Stomach (tissue), 9 donors: ENCODE results near the gene TAB2. TPM values are rescaled to one million over a fixed set of nuclear protein-coding genes. Genes with fewer than 3 reads are reported as not detected.

Experiments
- DNase-seq, 2 donors: peaks; one replicate each; pipeline versions ENCODE4 v3.0.0 to v3.0.0-alpha.2; 2013 to 2019
- H3K27ac ChIP-seq, 5 donors: fragments of 200-600 bp in 4 of 5; sonication (generic) in 4 of 5; one replicate each; pipeline ENCODE4 v1.5.1; 2013 to 2019; ENCODE audit warnings: mild to moderate bottlenecking in 1 of 5, moderate library complexity in 1 of 5
- H3K27me3 ChIP-seq, 3 donors: fragments of 200-600 bp; sonication (generic); one replicate each; pipeline ENCODE4 v1.5.1; 2017 to 2019; ENCODE audit warnings: mixed run types in 1 of 3
- H3K36me3 ChIP-seq, 4 donors: fragments of 200-600 bp; sonication (generic); 1 replicate in 3 of 4; 2 replicates in 1 of 4; pipeline ENCODE4 v1.5.1; 2016 to 2019
- H3K4me1 ChIP-seq, 4 donors: fragments of 200-600 bp; sonication (generic); one replicate each; pipeline ENCODE4 v1.5.1; 2016 to 2019
- H3K4me3 ChIP-seq, 4 donors: fragments of 200-600 bp; sonication (generic) in 3 of 4; one replicate each; pipeline ENCODE4 v1.5.1; 2016 to 2019; ENCODE audit warnings: mild to moderate bottlenecking in 1 of 4
- H3K9me3 ChIP-seq, 4 donors: fragments of 200-600 bp; sonication (generic); one replicate each; pipeline ENCODE4 v1.5.1; 2016 to 2019
- CTCF ChIP-seq, 7 experiments: fragments of 450-650 bp in 4 of 7; fragments of 200-600 bp in 3 of 7; sonication (generic) in 3 of 7; IDR thresholded peaks; one replicate each; pipeline ENCODE4 v1.5.1; 2016 to 2019; ENCODE audit warnings: antibody characterized with exemption in 7 of 7, control low read depth in 2 of 7, mild to moderate bottlenecking in 1 of 7
- EP300 ChIP-seq: sonication (generic); formaldehyde crosslinking; IDR thresholded peaks from one replicate; pipeline ENCODE4 v1.6.1; 2017; ENCODE audit warnings: antibody characterized with exemption
- POLR2A ChIP-seq, 4 donors: fragments of 450-650 bp; IDR thresholded peaks; one replicate each; pipeline ENCODE4 v1.6.1; 2016; ENCODE audit warnings: antibody characterized with exemption in 4 of 4, control low read depth in 2 of 4, mild to moderate bottlenecking in 1 of 4, moderate library complexity in 1 of 4
- POLR2AphosphoS5 ChIP-seq, 3 donors: sonication (generic); formaldehyde crosslinking; IDR thresholded peaks; one replicate each; pipeline ENCODE4 v1.6.1; 2016; ENCODE audit warnings: antibody characterized with exemption in 3 of 3
- WGBS, 5 donors: extraction: QIAGEN DNeasy Blood & Tissue Kit in 3 of 5; methylation state at CpG; one replicate each; pipeline versions ENCODE4 v1.1.5 to v1.1.7; 2013 to 2018; 5-methylcytosine and 5-hydroxymethylcytosine counted together
- intact Hi-C: fragments of 100-400 bp; cut with DNase I; formaldehyde crosslinking; loops from one replicate; pipeline ENCODE4 v1.15.1; 2023; ENCODE audit warnings: low total_unique reads
- polyA plus RNA-seq, 3 donors: library from polyadenylated mRNA; stranded (reverse); fragments of 200-250 nt; gene quantifications; one replicate each; pipeline ENCODE4 v1.2.3, GENCODE V29; 2013
- total RNA-seq, 5 donors: library from RNA; depleted of rRNA; stranded (reverse); fragments of >200 nt; gene quantifications; one replicate each; pipeline versions ENCODE4 v1.1.0 to v1.2.3, GENCODE V29; 2014 to 2016
- donor health status: healthy with polysubstance abuse.
- donor health status: Bipolar disorder and iron deficiency.
- donor health status: healthy.

The TAB2 gene
- total and polyA plus RNA-seq, 8 donors = 14.1 to 119 (median 47.4) TPM

GRCh38 chr6:149384464-149384863, 67.0 kb downstream of the TAB2 start:
- no peaks in the 10 kb centered on the region for H3K27me3 ChIP-seq
- DNase-seq = no peak
- H3K4me3 ChIP-seq = no peak overlapping the region
- TF ChIP-seq CTCF (IDR thresholded peaks at IDR 0.05) = no peak
- TF ChIP-seq POLR2A (IDR thresholded peaks at IDR 0.05) = no peak
- H3K36me3 ChIP-seq = peaks cover 10 to 42% (median 29%) of the 10 kb centered on the region in 4 donors
- H3K27ac ChIP-seq = no peak overlapping the region
- intact Hi-C loops = no loop called here
- H3K4me1 ChIP-seq = peaks cover 0 to 13% (median 4%) of the 10 kb centered on the region in 4 donors
- no peaks in the 10 kb centered on the region for H3K9me3 ChIP-seq

- no peak for TF ChIP-seq POLR2A (IDR thresholded peaks at IDR 0.05)
- TF ChIP-seq EP300 = no peak
- no peak for TF ChIP-seq POLR2AphosphoS5 (IDR thresholded peaks at IDR 0.05)
- no peak for TF ChIP-seq CTCF (IDR thresholded peaks at IDR 0.05)
- peaks cover 5 to 33% (median 16%) of the 10 kb centered on the region in 4 donors for H3K36me3 ChIP-seq
- H3K4me3 ChIP-seq = no peak overlapping the region
- peaks cover 0 to 13% (median 4%) of the 10 kb centered on the region in 4 donors for H3K4me1 ChIP-seq
- no peaks in the 10 kb centered on the region for H3K9me3 ChIP-seq
- 93 to 98% (median 96%) methylated on average over 5 of the region's 5 CpGs for WGBS, 5 donors
- intact Hi-C loops = no loop called here
- H3K27me3 ChIP-seq = no peaks in the 10 kb centered on the region
- no peak for DNase-seq
- H3K27ac ChIP-seq = no peak overlapping the region
Measured at GRCh38 chr6:149385998-149386646, 68.6 kb downstream of the TAB2 start.

- H3K9me3 ChIP-seq = no peaks in the 10 kb centered on the region
- TF ChIP-seq EP300 (no peak), POLR2A (IDR thresholded peaks at IDR 0.05) (no peak), CTCF (IDR thresholded peaks at IDR 0.05) (no peak), POLR2AphosphoS5 (IDR thresholded peaks at IDR 0.05) (no peak)
- H3K4me1 ChIP-seq = peaks cover 0 to 20% (median 8%) of the 10 kb centered on the region in 4 donors
- H3K4me3 ChIP-seq = no peak overlapping the region
- WGBS, 5 donors = 33 to 80% (median 42%) methylated on average over 1 of the region's 1 CpG
- no peak overlapping the region for H3K27ac ChIP-seq
- intact Hi-C loops = no loop called here
- DNase-seq = peak in 1 of 2 donors; percentile 21
- no peaks in the 10 kb centered on the region for H3K27me3 ChIP-seq
- peaks cover 3 to 22% (median 6%) of the 10 kb centered on the region in 4 donors for H3K36me3 ChIP-seq
Measured at GRCh38 chr6:149387779-149388512, 70.4 kb downstream of the TAB2 start.

GRCh38 chr6:149389509-149390297, 72.2 kb downstream of the TAB2 start:
- peaks cover 0 to 20% (median 9%) of the 10 kb centered on the region in 4 donors for H3K4me1 ChIP-seq
- no peak overlapping the region for H3K4me3 ChIP-seq
- no peak for DNase-seq
- H3K27me3 ChIP-seq = no peaks in the 10 kb centered on the region
- 84 to 93% (median 91%) methylated on average over 3 of the region's 3 CpGs for WGBS, 5 donors
- no peak for TF ChIP-seq CTCF (IDR thresholded peaks at IDR 0.05)
- TF ChIP-seq EP300 = no peak
- no peak for TF ChIP-seq POLR2AphosphoS5 (IDR thresholded peaks at IDR 0.05)
- no peak for TF ChIP-seq POLR2A (IDR thresholded peaks at IDR 0.05)
- H3K27ac ChIP-seq = no peak overlapping the region
- H3K9me3 ChIP-seq = no peaks in the 10 kb centered on the region
- intact Hi-C loops = no loop called here
- H3K36me3 ChIP-seq = peaks cover 0 to 12% (median 0%) of the 10 kb centered on the region in 4 donors
